GM21825 (cell line): Measurements from ENCODE around the gene TUBGCP3.
"Not testable (repeated sequence)": the region's sequence is repeated elsewhere in the genome, so short reads cannot be mapped to it uniquely, and the experiment has no call there.

Experiments
- ATAC-seq: cut with Tn5 transposase; IDR thresholded peaks from one replicate; pipeline ENCODE4 v1.9.1; 2021; ENCODE audit warnings: mild to moderate bottlenecking, moderate library complexity; ENCODE audit not compliant: unreplicated experiment

Gene TUBGCP3

DNA sequence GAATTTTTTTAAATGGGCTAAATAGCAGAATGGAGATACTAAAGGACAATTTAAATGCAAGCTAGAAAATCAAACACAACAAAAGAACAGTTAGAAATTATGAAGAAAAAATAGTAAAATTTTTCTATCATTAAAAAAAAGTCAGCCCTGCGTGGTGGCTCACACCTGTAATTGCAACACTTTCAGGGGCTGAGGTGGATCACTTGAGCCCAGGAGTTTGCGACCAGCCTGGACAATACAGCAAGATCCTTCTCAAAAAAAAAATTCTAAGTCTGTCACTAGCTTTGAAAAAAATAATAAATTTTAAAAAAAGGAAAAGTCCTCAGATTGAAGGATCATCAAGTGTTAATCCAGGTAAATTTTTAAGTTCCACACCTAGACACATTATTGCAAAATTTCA lies 7.7 kb downstream of the TUBGCP3 start:
- ATAC-seq = no peak

GRCh38 chr13:112579310-112579843 lies 8.6 kb downstream of the TUBGCP3 start:
- ATAC-seq = no peak

DNA sequence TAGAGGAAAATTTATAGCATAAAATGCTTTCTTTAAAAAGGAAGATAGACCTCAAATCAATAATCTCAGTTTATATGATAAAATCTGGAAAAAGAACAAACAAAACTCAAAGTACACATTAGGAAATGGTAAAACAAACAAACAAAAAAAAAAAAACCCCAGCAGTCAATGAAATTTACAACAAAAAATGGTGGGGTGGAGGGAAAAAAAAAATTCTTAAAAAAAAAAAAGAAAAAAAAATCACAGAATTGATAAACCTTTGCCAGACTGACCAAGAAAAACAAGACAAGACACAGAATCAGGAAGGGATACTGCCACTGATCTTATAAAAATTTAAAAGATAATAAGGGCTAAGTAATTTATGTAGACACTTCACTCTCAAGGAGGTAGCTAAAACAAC lies 11.2 kb downstream of the TUBGCP3 start:
- ATAC-seq = no peak

- ATAC-seq = no peak
These were observed 11.8 kb downstream of the TUBGCP3 start for GRCh38 chr13:112576191-112576590.

DNA sequence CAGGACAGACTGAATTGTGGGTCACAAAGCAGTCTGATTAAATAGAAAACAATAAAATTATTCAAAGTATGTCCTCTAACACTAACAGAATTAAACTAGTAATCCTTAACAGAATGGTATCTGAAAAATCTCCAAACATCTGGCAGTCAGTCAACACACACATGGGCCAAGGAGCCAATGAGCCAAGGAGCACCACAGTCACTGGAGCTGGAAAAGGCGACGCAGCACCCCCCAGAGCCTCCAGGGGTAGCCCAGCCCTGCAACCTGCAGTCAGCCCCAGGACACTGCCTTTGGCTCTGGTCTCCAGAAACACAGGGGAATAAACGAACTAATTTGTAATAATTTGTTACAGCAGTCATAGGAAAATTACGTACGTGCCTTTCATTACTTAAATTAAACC lies 12.3 kb downstream of the TUBGCP3 start:
- ATAC-seq = no peak

DNA sequence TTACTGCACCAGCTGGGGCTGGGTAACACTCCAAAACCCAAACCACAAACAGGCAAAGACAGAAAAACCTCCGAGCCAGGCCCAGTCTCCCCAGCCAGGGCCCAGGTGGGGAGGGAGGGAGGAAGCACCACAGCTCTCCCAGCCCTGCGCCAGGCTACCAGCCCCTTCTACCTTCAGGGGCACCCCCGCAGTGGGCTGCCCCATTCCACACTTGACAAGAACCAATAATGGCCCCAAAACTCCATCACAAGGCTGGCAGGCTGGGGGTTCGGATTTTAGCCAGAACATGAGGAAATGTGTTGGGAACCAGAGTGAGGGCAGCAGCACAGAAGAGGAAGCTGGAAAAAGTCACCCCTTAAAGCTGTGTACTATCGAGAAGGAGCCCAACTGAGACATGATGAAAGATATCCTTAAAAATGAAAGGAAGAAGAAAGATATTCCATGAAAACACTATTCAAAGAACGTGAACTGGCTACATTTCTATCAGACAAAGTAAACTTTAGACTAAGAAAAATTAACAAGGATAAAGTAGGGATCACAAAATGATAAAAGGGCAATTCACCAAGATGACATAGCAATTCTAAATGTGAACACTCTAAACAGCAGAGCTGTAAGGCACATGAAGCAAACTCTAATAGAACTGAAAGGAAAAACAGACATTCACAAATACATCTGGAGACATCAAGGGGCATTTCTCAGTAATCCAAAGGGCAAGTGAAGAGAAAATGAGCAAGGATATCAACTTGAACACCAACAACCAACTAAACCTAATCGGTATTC lies 12.9 kb downstream of the TUBGCP3 start:
- no peak for ATAC-seq

- no peak for ATAC-seq
These were observed 13.5 kb downstream of the TUBGCP3 start for GRCh38 chr13:112574416-112574815.

DNA sequence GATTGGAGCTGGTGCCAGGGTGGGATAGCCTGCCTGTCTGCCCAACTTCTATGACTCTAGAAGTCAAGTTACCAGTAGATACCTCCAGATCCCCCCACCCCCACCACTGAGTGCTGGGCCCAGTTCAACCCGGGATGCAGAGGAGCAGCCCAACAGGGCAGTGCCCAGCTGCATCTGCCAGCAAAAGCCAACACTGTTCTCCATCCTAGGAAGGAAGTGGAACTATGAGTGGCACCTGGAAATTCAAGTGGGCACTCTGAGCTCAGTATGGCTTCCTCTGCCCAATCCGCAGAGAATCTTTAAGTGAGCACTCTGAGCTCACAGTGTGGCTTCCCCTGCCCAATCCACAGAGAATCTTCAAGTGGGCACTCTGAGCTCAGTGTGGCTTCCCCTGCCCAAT lies 14.2 kb downstream of the TUBGCP3 start:
- ATAC-seq = no peak

- no peak for ATAC-seq
These were observed 15.6 kb downstream of the TUBGCP3 start for GRCh38 chr13:112572366-112572765.

- no peak for ATAC-seq
These were observed 18.1 kb downstream of the TUBGCP3 start for GRCh38 chr13:112569821-112570220.

- ATAC-seq = no peak
These were observed 20.6 kb downstream of the TUBGCP3 start for GRCh38 chr13:112567161-112567862.

GRCh38 chr13:112562786-112563383 lies 25.1 kb downstream of the TUBGCP3 start:
- ATAC-seq = no peak

DNA sequence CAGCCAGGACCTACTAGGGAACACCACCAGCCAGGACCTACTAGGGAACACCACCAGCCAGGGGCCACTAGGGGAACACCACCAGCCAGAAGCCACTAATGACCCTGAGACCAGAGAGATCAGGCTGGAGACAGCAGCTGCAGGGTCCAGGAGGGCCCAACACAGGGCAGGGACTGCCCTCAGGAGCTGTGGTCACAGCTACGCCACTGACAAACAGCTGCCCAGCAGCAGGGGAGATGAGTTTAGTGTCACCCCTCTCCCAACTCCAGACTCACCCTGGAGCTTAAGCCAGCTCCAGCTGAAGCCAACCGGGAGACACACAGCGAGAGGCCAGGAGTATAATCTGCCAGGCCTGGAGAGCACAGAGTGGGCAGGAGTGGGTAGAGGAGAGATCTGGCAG lies 25.7 kb downstream of the TUBGCP3 start:
- no peak for ATAC-seq

DNA sequence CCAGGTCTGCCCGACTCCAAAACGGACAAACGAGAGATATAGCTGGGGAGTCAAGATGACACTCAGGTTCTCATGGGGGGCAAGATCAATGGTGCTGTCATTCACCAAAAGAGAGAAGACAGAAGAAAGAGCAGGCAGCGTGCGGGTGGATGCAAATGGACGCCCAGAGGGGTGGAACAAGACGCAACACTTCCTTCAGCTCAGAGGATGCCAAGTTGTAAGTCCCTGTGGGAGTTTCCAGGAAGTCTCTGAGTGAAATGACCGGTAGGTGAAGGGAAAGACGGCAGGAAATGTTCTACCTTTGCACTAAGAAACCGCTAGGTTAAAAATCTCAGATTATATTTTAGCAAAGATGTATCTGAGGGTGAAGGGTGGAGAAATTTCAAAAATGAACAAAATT lies 26.5 kb downstream of the TUBGCP3 start:
- no peak for ATAC-seq

DNA sequence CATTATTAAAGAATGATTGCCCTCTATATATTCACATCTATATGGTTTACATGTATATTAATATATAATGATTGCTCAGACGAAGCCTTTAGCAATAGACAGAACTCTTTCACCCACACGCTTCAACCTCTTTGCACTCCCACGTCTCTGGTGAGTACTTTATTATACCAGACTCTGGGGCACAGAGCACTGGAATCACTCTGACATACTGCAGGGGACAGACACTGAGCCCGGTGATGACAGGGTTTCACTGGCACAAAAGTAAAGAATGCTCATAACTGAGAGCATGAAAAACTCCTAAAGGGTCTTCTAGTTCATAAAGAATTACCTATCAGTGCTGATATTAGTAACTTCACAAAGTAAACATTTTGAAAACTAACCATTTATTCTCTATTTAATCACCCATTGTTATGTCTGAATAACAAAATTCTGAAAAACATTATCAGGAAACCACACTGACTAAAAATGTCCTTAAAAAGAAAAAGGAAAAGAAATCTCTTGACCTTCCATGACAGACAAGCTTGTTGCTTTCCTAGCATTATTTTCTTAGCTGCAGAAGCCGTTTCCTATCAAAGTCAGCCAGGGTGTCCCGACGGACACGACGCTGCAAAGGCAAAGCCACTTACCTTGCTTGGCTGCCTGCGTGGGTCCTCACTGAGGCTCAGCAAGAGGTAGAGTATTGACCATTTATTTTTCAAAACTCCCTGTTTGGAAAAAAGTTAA lies 29.1 kb downstream of the TUBGCP3 start:
- no peak for ATAC-seq

GRCh38 chr13:112556600-112556999 lies 31.4 kb downstream of the TUBGCP3 start:
- no peak for ATAC-seq

GRCh38 chr13:112554214-112554850 lies 33.6 kb downstream of the TUBGCP3 start:
- ATAC-seq = no peak

- not testable (repeated sequence) for ATAC-seq
These were observed 39.0 kb downstream of the TUBGCP3 start for GRCh38 chr13:112548975-112549374.

DNA sequence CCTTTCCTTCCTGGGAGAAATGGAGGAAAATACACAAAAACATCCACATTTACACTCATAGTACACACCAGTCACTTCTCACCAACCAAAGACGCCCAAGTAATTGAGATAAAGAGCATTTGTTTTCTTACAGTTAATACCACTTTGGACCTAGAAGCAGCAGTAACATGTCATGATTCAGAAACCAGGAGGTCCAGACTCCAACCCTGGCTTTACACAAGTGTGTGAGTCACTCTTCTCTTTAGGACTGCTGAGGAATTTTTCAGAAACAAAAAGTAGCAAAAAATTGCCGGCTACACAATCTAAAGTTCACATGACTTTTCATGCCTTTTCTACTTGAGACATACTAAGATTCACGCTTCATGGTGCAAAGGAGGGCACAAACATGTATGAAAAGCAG lies 42.1 kb downstream of the TUBGCP3 start:
- ATAC-seq = no peak

DNA sequence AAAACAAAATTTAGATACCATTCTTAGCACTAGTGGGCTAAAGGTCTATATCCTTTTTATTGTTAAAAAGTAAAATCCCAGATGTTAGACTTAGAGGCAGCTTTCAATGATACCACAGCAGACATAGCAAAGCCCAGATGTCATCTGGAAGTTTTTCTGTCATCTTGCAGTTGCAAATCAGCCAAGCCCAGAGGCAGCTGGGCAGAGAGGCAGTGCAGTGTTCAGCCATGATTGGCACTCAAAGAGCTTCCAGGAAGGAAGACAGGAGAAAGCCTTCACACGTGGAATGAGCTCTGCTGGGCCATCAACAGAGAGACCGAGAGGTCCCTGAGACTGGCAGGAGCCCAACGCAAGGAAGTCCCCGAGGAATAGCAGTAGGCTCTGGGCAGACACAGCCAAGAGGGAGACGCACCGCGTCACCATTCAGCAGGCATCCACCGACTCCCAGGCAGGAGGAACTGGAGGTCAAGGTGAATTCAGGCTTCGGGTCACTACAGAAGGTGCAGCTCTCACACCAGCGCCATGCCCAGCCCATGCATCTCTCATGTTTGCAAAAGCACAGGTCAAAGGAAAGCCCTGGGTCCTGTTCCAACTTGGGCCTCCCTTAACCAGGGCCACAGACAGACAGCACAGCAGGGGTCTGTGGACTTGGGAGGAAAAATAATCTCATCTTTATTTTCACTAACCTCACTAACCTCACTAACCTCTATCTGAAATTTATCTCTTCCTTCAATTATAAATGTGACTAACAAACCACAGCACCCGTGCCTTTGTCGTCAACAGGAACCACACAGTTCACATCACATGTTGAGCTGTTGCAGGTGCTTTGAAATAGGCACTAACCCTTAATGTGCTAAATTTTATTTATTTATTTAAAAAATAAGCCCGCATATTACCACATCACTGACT lies 54.9 kb downstream of the TUBGCP3 start:
- ATAC-seq = no peak
